ENCODE measurements around the gene KIF25.

The KIF25 gene

DNA sequence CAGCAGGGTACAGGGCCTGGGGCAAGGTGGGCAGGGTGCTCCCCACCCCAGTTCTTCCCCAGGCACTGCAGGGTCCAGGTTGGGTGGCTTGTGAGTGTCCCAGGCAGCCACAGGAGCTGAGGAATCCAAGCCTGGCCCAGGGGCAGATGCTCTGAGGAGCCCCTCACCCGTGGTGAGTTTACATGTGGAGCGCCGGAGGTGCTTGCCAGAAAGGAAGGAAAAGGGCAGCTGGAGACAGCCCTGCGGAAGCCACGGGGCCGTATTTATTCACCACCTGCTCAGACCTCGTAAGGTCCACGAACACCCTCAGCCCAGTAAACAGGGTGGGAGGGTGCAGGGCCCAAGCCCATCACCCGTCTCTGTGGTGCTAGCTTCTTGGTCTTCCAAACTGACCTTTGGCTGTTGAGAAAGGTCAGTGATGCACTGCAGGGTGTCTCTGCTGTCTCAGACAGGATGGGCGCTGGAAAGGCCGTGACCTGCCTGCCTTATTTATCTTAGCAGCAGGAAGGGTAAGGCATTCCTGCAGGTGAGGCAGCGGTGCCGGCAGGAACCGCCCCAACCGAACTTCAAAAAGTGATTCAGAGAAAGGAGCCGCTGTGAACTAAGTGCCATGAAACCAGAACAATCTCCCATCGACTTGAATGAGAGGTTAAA lies 85.5 kb downstream of the KIF25 start:
- no peak for TF ChIP-seq CTCF (IDR thresholded peaks at IDR 0.05; ENCODE audit: insufficient read depth, low read depth, low read length, missing control alignments)
- H3K4me3 ChIP-seq (ENCODE audit: low read length): no peak overlapping the region
- no peak for DNase-seq (ENCODE audit: low read depth)

DNA sequence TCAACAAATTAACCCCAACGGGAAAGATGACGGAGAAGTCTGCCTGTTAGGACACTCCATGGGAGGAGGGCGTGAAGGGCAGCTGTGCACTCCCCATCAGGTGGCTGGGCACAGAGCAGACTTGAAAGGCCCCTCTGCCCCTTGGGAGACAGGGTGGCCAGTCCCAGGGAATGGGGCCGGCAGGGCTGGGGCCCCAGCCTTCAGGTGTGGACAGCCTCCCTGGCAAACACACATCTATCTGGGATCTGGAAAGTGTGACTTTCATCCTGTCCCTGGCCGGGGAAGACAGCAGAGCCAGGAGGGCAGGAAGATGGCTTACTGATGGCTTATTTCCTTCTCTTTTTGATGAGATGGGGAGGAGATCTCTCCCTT lies 86.0 kb downstream of the KIF25 start:
- no peak for DNase-seq (ENCODE audit: low read depth)
- no peak overlapping the region for H3K4me3 ChIP-seq (ENCODE audit: low read length)
- no peak for TF ChIP-seq CTCF (IDR thresholded peaks at IDR 0.05; ENCODE audit: insufficient read depth, low read depth, low read length, missing control alignments)

DNA sequence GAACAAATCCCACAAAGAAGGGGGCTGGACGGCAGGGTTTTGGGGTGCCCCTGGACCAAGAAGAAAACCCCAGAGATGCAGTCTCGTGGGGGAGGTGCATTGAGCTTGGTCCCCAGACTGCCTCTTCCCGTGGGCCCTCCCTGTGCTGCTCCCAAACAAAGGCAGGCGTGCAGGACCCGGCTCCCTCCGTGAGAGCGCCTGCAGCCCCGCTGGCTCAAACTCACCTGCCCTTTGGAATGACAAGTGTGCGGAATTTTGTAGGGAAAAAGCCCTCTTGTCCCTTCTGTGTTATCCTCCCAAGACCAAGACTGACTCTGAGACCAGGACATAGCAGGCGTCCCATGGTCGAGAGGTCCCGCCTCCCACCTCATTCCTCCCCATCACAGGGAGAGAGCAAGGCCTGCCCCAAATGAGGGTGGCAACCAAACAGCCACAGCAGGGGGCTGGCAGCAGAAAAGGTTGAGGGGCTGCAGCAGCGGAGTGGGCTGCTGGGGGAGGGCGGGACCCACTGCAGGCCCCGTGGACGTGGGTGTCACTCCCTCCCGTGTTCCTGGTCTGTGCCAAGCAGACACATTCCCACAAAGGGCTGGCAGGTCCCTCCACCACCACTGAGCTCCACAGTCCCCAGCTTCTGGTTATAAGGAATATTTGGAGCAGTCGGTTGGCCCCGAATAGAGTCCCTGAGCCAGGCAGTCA lies 87.1 kb downstream of the KIF25 start:
- no peak for TF ChIP-seq CTCF (IDR thresholded peaks at IDR 0.05; ENCODE audit: insufficient read depth, low read depth, low read length, missing control alignments)
- no peak overlapping the region for H3K4me3 ChIP-seq (ENCODE audit: low read length)
- no peak for DNase-seq (ENCODE audit: low read depth)

- TF ChIP-seq CTCF (IDR thresholded peaks at IDR 0.05; ENCODE audit: insufficient read depth, low read depth, low read length, missing control alignments): no peak
- H3K4me3 ChIP-seq (ENCODE audit: low read length): no peak overlapping the region
- DNase-seq (ENCODE audit: low read depth): no peak
These were observed 88.6 kb downstream of the KIF25 start for GRCh38 chr6:168086066-168086465.

DNA sequence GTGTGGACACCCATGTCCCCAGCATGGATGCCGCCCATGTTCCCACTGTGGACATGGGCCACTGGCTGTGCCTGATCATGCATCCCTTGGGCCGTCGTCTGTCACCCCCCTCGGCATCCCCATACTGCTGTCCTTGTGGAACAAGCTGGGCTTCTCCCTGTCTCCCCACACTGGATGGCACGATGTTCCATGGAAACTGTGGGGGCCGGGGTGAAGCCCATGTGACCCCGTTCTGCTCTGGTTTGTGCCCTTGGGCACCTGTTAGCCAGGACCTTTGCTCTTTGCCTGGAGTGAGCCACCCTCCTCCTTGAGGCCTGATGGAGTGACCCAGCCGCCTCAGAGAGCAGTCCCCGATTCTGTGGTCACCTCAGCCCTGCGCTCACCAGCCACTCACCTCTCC lies 89.1 kb downstream of the KIF25 start:
- H3K4me3 ChIP-seq (ENCODE audit: low read length): no peak overlapping the region
- no peak for DNase-seq (ENCODE audit: low read depth)
- no peak for TF ChIP-seq CTCF (IDR thresholded peaks at IDR 0.05; ENCODE audit: insufficient read depth, low read depth, low read length, missing control alignments)

GRCh38 chr6:168087436-168088160 lies 90.1 kb downstream of the KIF25 start:
- no peak for DNase-seq (ENCODE audit: low read depth)
- no peak for TF ChIP-seq CTCF (IDR thresholded peaks at IDR 0.05; ENCODE audit: insufficient read depth, low read depth, low read length, missing control alignments)
- no peak overlapping the region for H3K4me3 ChIP-seq (ENCODE audit: low read length)

Data from epithelial cell of esophagus (primary cell).